AG10803 (cell line): ENCODE measurements around the gene NF1.

Source experiments
- DNase-seq: peaks from one replicate; pipeline ENCODE4 v3.0.0; 2010; ENCODE audit warnings: low read depth
- H3K4me3 ChIP-seq: 2 replicates; pipeline ENCODE4 v1.5.1; 2011; ENCODE audit warnings: mild to moderate bottlenecking, low read length, control low read depth
- TF ChIP-seq, protein P1 (sequence below): conservative IDR thresholded peaks from 2 replicates; pipeline ENCODE4 v1.5.1; 2011; ENCODE audit warnings: mild to moderate bottlenecking, low read length, control low read depth, inconsistent platforms

Gene NF1

DNA sequence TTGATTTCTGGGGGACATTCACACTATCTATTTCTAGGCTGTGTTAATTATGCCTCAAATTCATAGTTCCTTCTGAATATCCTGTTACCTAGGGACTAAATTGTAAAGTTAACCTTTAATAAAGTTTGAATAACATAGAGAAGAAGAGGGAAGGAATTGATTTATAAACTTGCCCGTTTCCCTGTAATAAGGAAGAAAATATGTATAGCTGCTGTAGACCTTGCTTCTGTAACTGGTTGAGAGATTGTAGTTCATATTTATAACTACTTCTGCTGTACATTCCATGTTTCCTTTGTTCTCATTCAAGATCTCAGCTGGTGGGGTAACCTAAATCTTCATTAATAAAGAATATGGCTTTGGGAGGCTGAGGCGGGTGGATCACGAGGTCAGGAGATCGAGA is 19.2 kb downstream of the NF1 start:
- no peak for DNase-seq
- H3K4me3 ChIP-seq, result no peak overlapping the region
- TF ChIP-seq, protein P1, sequence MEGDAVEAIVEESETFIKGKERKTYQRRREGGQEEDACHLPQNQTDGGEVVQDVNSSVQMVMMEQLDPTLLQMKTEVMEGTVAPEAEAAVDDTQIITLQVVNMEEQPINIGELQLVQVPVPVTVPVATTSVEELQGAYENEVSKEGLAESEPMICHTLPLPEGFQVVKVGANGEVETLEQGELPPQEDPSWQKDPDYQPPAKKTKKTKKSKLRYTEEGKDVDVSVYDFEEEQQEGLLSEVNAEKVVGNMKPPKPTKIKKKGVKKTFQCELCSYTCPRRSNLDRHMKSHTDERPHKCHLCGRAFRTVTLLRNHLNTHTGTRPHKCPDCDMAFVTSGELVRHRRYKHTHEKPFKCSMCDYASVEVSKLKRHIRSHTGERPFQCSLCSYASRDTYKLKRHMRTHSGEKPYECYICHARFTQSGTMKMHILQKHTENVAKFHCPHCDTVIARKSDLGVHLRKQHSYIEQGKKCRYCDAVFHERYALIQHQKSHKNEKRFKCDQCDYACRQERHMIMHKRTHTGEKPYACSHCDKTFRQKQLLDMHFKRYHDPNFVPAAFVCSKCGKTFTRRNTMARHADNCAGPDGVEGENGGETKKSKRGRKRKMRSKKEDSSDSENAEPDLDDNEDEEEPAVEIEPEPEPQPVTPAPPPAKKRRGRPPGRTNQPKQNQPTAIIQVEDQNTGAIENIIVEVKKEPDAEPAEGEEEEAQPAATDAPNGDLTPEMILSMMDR, result no peak

DNA sequence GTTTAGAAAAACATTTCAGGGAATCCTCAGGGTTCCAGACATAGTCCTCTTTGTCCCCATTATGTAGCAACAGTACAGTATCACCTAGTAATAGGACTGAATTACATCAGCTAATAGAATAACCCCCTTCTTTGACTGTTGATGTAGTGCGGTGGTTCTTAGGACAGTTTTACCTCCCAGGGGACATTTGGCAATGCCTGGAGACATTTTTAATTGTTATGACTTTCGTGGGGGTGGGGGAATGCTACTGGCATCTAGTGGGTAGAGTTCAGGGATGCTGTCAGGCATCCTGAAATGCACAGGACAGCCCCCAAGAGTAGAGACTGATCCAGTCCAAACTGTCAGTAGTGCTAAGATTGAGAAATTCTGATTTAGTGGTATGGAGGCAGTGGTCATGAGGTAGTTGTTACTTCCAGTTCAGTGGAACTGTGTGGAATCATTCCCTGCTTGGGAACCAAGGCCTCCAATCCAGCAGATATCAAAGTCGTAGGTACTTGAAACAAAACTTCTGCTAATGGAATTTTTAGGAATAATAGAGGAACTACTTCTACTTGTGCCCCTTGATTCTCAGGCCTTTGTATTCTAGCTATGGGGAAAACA is 20.3 kb downstream of the NF1 start:
- peak; percentile 30 for DNase-seq
- no peak overlapping the region for H3K4me3 ChIP-seq
- TF ChIP-seq, protein P1, result no peak

DNA sequence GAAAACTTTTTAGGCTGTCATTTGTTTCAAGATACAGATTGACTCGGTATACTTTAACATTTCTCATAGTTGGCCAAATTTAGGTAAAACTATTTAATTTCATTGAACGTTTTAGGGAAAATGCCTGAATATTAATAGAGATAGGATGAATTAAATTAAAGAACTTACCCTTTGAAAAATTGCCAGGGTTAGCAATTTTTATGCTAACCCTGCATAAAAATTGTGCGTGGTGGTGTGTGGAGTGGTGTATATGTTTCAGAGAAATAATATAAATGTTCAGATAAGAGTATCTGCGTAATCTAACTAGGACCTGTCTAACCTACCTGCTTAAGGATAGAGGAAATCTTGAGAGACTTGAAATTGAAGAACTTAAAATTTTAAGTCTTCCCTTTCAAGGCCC is 21.4 kb downstream of the NF1 start:
- TF ChIP-seq, protein P1, result no peak
- DNase-seq, result no peak
- H3K4me3 ChIP-seq, result no peak overlapping the region

DNA sequence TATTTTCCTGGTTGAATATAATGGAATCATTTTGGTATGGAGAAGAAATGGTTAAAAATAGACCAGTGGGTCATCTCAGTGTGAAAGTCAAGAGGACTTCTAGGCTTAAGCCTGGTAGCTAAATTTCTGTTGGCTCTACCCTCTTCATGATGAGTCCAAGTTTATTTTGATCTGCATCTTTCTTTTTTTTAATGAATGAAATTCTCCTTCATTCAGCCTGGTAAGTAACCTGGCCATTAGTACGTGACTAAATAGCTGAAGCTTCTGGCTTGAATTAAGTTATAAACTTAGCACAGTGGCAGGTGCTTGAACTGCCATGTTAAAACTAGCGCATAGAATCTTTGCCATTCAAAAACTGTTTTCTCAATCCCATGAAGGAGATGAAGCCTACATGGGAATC is 28.0 kb downstream of the NF1 start:
- no peak overlapping the region for H3K4me3 ChIP-seq
- no peak for DNase-seq

DNA sequence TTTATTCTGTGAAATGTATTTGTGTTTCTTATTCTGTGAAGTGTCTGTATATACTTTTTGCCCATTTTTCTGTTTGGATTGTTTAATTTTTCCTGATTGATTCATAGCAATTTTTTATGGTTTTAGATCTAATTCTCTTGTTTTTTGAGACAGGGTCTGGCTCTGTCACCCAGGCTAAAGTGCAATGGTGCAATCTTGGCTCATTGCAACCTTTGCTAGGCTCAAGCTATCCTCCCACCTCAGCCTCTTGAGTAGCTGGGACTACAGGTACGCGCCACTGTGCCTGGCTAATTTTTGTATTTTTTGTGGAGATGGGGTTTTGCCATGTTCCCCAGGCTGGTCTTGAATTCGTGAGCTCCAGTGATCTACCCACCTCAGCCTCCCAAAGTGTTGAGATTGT is 31.5 kb downstream of the NF1 start:
- TF ChIP-seq, protein P1, result no peak

More for the DNA sequence above, 28.0 kb downstream of the NF1 start:
- TF ChIP-seq, protein P1, result no peak

DNA sequence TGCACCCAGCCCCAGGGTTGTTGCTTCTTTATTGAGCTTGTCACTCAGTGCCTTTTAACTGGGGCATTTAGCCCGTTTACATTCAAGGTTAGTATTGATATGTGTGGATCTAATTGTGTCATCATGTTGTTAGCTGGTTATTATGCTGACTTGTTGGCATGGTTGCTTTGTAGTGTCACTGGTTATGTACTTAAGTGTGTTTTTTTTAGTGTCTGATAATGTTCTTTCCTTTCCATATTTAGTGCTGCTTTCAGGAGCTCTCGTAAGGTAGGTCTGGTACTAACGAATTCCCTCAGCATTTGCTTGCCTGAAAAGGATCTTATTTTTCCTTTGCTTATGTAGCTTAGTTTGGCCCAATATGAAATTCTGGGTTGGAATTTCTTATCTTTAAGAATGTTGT is 33.5 kb downstream of the NF1 start:
- DNase-seq, result no peak
- no peak overlapping the region for H3K4me3 ChIP-seq
- TF ChIP-seq, protein P1, result no peak

More for the DNA sequence above, 31.5 kb downstream of the NF1 start:
- no peak overlapping the region for H3K4me3 ChIP-seq
- no peak for DNase-seq
